A549 (cell line): Measurements from ENCODE around the gene CUX1. TPM values are rescaled to one million over a fixed set of nuclear protein-coding genes. Genes with fewer than 3 reads are reported as not detected.

Experiments
- ATAC-seq, 2 experiments: fragments of 200-7000 bp in 1 of 2; fragments of >200 bp in 1 of 2; cut with Nextera tagmentation in 1 of 2; cut with Tn5 transposase in 1 of 2; 3 replicates each; pipeline versions ENCODE4 v1.8.0 to v1.9.1; 2018 to 2020; ENCODE audit warnings: mild to moderate bottlenecking in 1 of 2, moderate library complexity in 1 of 2
- CTCF ChIA-PET: fragments of 300-600 bp; sonication (Branson Sonifier 250); formaldehyde crosslinking; extraction: SDS; loops from one replicate; lab custom pipeline; 2021; ENCODE audit warnings: antibody characterized with exemption, inconsistent platforms; lab: Yijun Ruan, JAX
- POLR2A ChIA-PET: fragments of 350-600 bp; formaldehyde crosslinking; extraction: SDS; loops from one replicate; lab custom pipeline; 2021; ENCODE audit warnings: antibody characterized with exemption, inconsistent platforms; lab: Yijun Ruan, JAX
- DNase-seq, 2 experiments: peaks; one replicate each; pipeline versions ENCODE4 v3.0.0 to v3.0.0-alpha.2; 2011 to 2016; ENCODE audit warnings: low read depth in 1 of 2, low spot score in 1 of 2
- FAIRE-seq: peaks from 2 replicates; lab custom pipeline; 2011; peaks lifted over from hg19 to GRCh38; lab: Jason Lieb, UNC
- H3K27ac ChIP-seq, 2 experiments: fragments of >200 bp; sonication (Bioruptor Twin); formaldehyde crosslinking; 3 replicates each; pipeline ENCODE4 v1.5.1; 2016 to 2017
- H3K4me1 ChIP-seq: fragments of >200 bp; sonication (Bioruptor Twin); formaldehyde crosslinking; 3 replicates; pipeline ENCODE4 v1.6.1; 2016
- H3K4me2 ChIP-seq: fragments of >200 bp; sonication (Bioruptor Twin); formaldehyde crosslinking; 3 replicates; pipeline ENCODE4 v1.6.1; 2016
- H3K4me3 ChIP-seq: fragments of >200 bp; sonication (Bioruptor Twin); formaldehyde crosslinking; 3 replicates; pipeline ENCODE4 v1.5.1; 2016
- H3K9me3 ChIP-seq: fragments of >200 bp; sonication (Bioruptor Twin); formaldehyde crosslinking; 3 replicates; pipeline ENCODE4 v1.6.1; 2016
- BCL3 ChIP-seq: fragments of >200 bp; sonication (Bioruptor Twin); formaldehyde crosslinking; IDR thresholded peaks from 3 replicates; pipeline ENCODE4 v1.6.1; 2016
- BHLHE40 ChIP-seq: IDR thresholded peaks from 2 replicates; pipeline ENCODE4 v1.6.1; 2012; ENCODE audit warnings: low read depth, low read length, inconsistent platforms
- CBX2 ChIP-seq: fragments of 200-600 bp; sonication (generic); IDR thresholded peaks from 2 replicates; pipeline ENCODE4 v1.6.1; 2016; ENCODE audit warnings: low read depth, mild to moderate bottlenecking, borderline replicate concordance
- CBX8 ChIP-seq: fragments of 200-600 bp; sonication (generic); IDR thresholded peaks from 2 replicates; pipeline ENCODE4 v1.6.1; 2016
- E2F6 ChIP-seq: IDR thresholded peaks from 2 replicates; pipeline ENCODE4 v1.6.1; 2012; ENCODE audit warnings: low read depth, borderline replicate concordance
- EHF ChIP-seq: fragments of 250-450 bp; sonication (Bioruptor Pico); IDR thresholded peaks from 2 replicates; pipeline ENCODE4 v1.5.0; 2020; ENCODE audit warnings: mild to moderate bottlenecking
- ESRRA ChIP-seq: fragments of 150-350 bp; IDR thresholded peaks from 2 replicates; pipeline ENCODE4 v1.6.1; 2014; ENCODE audit warnings: mild to moderate bottlenecking, low read length, borderline replicate concordance
- FOSB ChIP-seq: fragments of 250-450 bp; sonication (Bioruptor Pico); IDR thresholded peaks from 2 replicates; pipeline ENCODE4 v1.5.0; 2020; ENCODE audit warnings: mild to moderate bottlenecking, moderate library complexity
- FOSL2 ChIP-seq, 2 experiments: fragments of 450-650 bp in 1 of 2; fragments of >200 bp in 1 of 2; sonication (Bioruptor Twin) in 1 of 2; formaldehyde crosslinking; IDR thresholded peaks; 2 replicates each; pipeline versions ENCODE4 v1.5.0 to v1.6.1; 2016 to 2020; ENCODE audit warnings: mild to moderate bottlenecking in 1 of 2, moderate library complexity in 1 of 2
- GATA3 ChIP-seq: IDR thresholded peaks from 2 replicates; pipeline ENCODE4 v1.6.1; 2012; ENCODE audit warnings: borderline replicate concordance
- HES2 ChIP-seq: fragments of >200 bp; sonication (Bioruptor Twin); formaldehyde crosslinking; IDR thresholded peaks from 2 replicates; pipeline ENCODE4 v1.6.1; 2016
- HEYL ChIP-seq: fragments of 250-450 bp; sonication (Bioruptor Pico); IDR thresholded peaks from 2 replicates; pipeline ENCODE4 v1.8.0; 2021; ENCODE audit warnings: mild to moderate bottlenecking, moderate library complexity
- HOXA7 ChIP-seq: fragments of 250-450 bp; sonication (Bioruptor Pico); IDR thresholded peaks from 2 replicates; pipeline ENCODE4 v1.5.0; 2020; ENCODE audit warnings: mild to moderate bottlenecking, moderate library complexity
- HOXB5 ChIP-seq: fragments of 250-450 bp; sonication (Bioruptor Pico); IDR thresholded peaks from 2 replicates; pipeline ENCODE4 v1.5.0; 2020; ENCODE audit warnings: mild to moderate bottlenecking, moderate library complexity
- KDM1A ChIP-seq: fragments of 200-600 bp; sonication (generic); IDR thresholded peaks from 2 replicates; pipeline ENCODE4 v1.6.1; 2016; ENCODE audit warnings: low read depth, mild to moderate bottlenecking
- MAFK ChIP-seq: fragments of 450-650 bp; IDR thresholded peaks from 2 replicates; pipeline ENCODE4 v1.6.1; 2014; ENCODE audit not compliant: partially characterized antibody
- MYC ChIP-seq: IDR thresholded peaks from 2 replicates; pipeline ENCODE4 v1.6.1; 2012; ENCODE audit warnings: mild to moderate bottlenecking, inconsistent platforms, low read length, improper control_type of control experiment, borderline replicate concordance
- NFE2L2 ChIP-seq: fragments of 150-350 bp; conservative IDR thresholded peaks from 2 replicates; pipeline ENCODE4 v1.6.1; 2014; ENCODE audit warnings: low read length
- NR3C1 ChIP-seq: fragments of >200 bp; sonication (Bioruptor Twin); formaldehyde crosslinking; IDR thresholded peaks from 3 replicates; pipeline ENCODE4 v1.6.1; 2017
- PBX3 ChIP-seq: IDR thresholded peaks from 2 replicates; pipeline ENCODE4 v1.6.1; 2012
- PHF8 ChIP-seq: fragments of 200-600 bp; sonication (generic); IDR thresholded peaks from 2 replicates; pipeline ENCODE4 v1.6.1; 2016; ENCODE audit warnings: low read depth, mild to moderate bottlenecking, antibody characterized with exemption, moderate library complexity, borderline replicate concordance
- RAD21 ChIP-seq, 2 experiments: fragments of >200 bp in 1 of 2; sonication (Bioruptor Twin) in 1 of 2; formaldehyde crosslinking in 1 of 2; IDR thresholded peaks in 1 of 2; conservative IDR thresholded peaks in 1 of 2; 2 replicates in 1 of 2; 3 replicates in 1 of 2; pipeline ENCODE4 v1.6.1; 2012 to 2018; ENCODE audit warnings: inconsistent platforms in 1 of 2
- REST ChIP-seq: fragments of 200-600 bp; sonication (generic); IDR thresholded peaks from 2 replicates; pipeline ENCODE4 v1.6.1; 2016; ENCODE audit warnings: antibody characterized with exemption, mild to moderate bottlenecking, moderate library complexity
- TFCP2L1 ChIP-seq: fragments of 250-450 bp; sonication (Bioruptor Pico); IDR thresholded peaks from 2 replicates; pipeline ENCODE4 v1.5.0; 2021; ENCODE audit warnings: mild to moderate bottlenecking
- TP53 ChIP-seq: fragments of 250-450 bp; sonication (Bioruptor Pico); IDR thresholded peaks from 2 replicates; pipeline ENCODE4 v1.5.0; 2021; ENCODE audit warnings: mild to moderate bottlenecking, moderate library complexity
- ZNF302 ChIP-seq: fragments of 250-450 bp; sonication (Bioruptor Pico); IDR thresholded peaks from 2 replicates; pipeline ENCODE4 v1.9.0; 2021; ENCODE audit warnings: inconsistent platforms, mild to moderate bottlenecking, moderate library complexity
- ZSCAN20 ChIP-seq: fragments of 250-450 bp; sonication (Bioruptor Pico); IDR thresholded peaks from 2 replicates; pipeline ENCODE4 v1.8.0; 2022; ENCODE audit warnings: mild to moderate bottlenecking, moderate library complexity
- WGBS: methylation state at CpG from one replicate; pipeline ENCODE4 v1.1.6; 2017; ENCODE audit errors: missing lambda C conversion rate; 5-methylcytosine and 5-hydroxymethylcytosine counted together
- polyA plus RNA-seq, 4 experiments: library from polyadenylated mRNA; depleted of rRNA in 3 of 4; stranded (reverse); fragments of >200 nt; fragmentation: RNase III in 1 of 4; extraction: RNeasy Plus Mini Kit Qiagen cat#74134 plus additional on column Dnase treatment in 1 of 4; gene quantifications; 2 replicates in 3 of 4; 3 replicates in 1 of 4; pipeline ENCODE4 v1.2.3, GENCODE V29; 2011 to 2017

The CUX1 gene
- polyA plus RNA-seq, 2 of the 4 experiments (the other 2 are of a cell fraction) = 32.7 to 33.4 TPM

GRCh38 chr7:102225025-102225424 is 407.6 kb downstream of the CUX1 start:
- TF ChIP-seq GATA3 = no peak
- TF ChIP-seq TFCP2L1 (CRISPR knock-in tag) = no peak
- TF ChIP-seq PHF8 = no peak
- no peak for ATAC-seq
- no peaks in the 10 kb centered on the region for H3K4me1 ChIP-seq
- no peak overlapping the region for H3K4me2 ChIP-seq
- ChIA-PET CTCF (no interaction called here), POLR2A (no interaction called here)
- no peaks in the 10 kb centered on the region for H3K9me3 ChIP-seq
- 93% methylated on average over 10 of the region's 10 CpGs for WGBS
- FAIRE-seq = no peak
- H3K4me3 ChIP-seq = no peak overlapping the region
- DNase-seq = no peak
- H3K27ac ChIP-seq = no peak overlapping the region

- DNase-seq (no peak), FAIRE-seq (no peak), ATAC-seq (0 out of 6 replicates have a peak, but pooled peaks of 1 of the 2 experiments have one; percentile 24)
- TF ChIP-seq REST (no peak), PBX3 (no peak), FOSB (CRISPR knock-in tag) (no peak), ZSCAN20 (CRISPR knock-in tag) (no peak), FOSL2 (IDR thresholded peaks at IDR 0.05) (no peak), FOSL2 (CRISPR knock-in tag; IDR thresholded peaks at IDR 0.05) (no peak), RAD21 (conservative IDR thresholded peaks at IDR 0.05 in 1 of 2, IDR thresholded peaks at IDR 0.05 in 1 of 2) (no peak), CBX2 (no peak), ESRRA (no peak), TP53 (CRISPR knock-in tag) (no peak), ZNF302 (CRISPR knock-in tag) (no peak), NFE2L2 (no peak)
- Histone ChIP-seq H3K27ac (no peak overlapping the region), H3K4me2 (no peak overlapping the region), H3K4me1 (no peaks in the 10 kb centered on the region), H3K4me3 (no peak overlapping the region), H3K9me3 (no peaks in the 10 kb centered on the region)
- ChIA-PET POLR2A (no interaction called here), CTCF (interaction anchor here (0.5 to 2.1 kb wide), 4 partner anchors 9 to 814 kb away, joined by 3 to 10 read pairs (median 3); no protein-coding TSS in a partner anchor)
- 94% methylated on average over 18 of the region's 18 CpGs for WGBS
These were observed 409.9 kb downstream of the CUX1 start for GRCh38 chr7:102227371-102227770.

- WGBS = 95% methylated on average over 12 of the region's 12 CpGs
- no peak for FAIRE-seq
- Histone ChIP-seq H3K4me2 (no peak overlapping the region), H3K27ac (no peak overlapping the region), H3K9me3 (no peaks in the 10 kb centered on the region), H3K4me1 (no peaks in the 10 kb centered on the region), H3K4me3 (no peak overlapping the region)
- ChIA-PET POLR2A (no interaction called here), CTCF (interaction anchor here (0.6 to 2.1 kb wide), 2 partner anchors 8 to 13 kb away, joined by 3 to 10 read pairs; no protein-coding TSS in a partner anchor)
- ATAC-seq = no peak
- DNase-seq = no peak
- TF ChIP-seq HES2 (no peak), FOSB (CRISPR knock-in tag) (no peak), MYC (no peak), PBX3 (no peak), TP53 (CRISPR knock-in tag) (no peak), E2F6 (no peak), BCL3 (no peak), EHF (CRISPR knock-in tag) (no peak), HEYL (CRISPR knock-in tag) (no peak), ZNF302 (CRISPR knock-in tag) (no peak), PHF8 (no peak), HOXB5 (CRISPR knock-in tag) (no peak), NR3C1 (no peak), MAFK (no peak), KDM1A (no peak), CBX8 (no peak), BHLHE40 (no peak), ZSCAN20 (CRISPR knock-in tag) (no peak), HOXA7 (CRISPR knock-in tag) (no peak)
These were observed 411.5 kb downstream of the CUX1 start for GRCh38 chr7:102228935-102229334.
